Islet precursor cell (in vitro differentiated cells): ENCODE measurements around the gene XPO6.

Source experiments
- DNase-seq: peaks from one replicate; pipeline ENCODE4 v3.0.0-alpha.2; 2018

The XPO6 gene

DNA sequence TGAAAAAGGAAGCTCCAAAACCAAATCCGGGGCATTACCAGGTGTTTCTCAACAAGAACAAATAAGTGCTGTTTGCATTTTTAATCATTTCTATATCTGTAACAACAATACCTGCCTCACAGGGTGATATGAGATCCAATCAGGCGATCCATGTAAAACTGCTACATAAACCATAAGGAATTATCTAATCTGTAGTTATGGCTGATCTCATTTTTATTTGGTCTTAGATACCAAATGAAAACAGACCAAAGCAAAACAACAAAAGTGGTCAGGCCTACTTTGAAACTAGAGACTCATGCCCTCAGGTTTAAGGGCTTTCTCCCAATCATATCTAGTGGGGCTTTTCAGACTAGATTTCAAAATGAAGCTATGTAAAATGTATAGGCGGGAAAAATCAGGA lies 28.3 kb downstream of the XPO6 start:
- no peak for DNase-seq

DNA sequence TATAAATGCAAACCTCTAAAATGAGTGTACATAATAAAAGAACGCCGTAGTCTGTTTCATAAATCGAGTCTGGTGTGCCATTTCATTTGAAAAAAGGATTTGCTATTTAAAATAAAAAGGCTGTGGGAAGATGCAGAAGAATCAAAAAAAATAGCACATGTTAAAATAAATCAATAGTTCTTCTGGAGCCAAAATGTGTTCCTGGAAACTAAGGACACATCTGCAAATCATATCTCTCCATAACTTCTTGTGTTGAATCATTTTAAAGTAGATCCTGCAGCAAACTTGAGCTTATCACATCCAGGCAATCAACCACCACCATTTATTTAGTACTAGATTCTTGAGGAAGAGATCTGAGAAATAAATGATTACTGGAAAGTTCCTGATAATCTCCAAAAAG lies 29.0 kb downstream of the XPO6 start:
- no peak for DNase-seq

DNA sequence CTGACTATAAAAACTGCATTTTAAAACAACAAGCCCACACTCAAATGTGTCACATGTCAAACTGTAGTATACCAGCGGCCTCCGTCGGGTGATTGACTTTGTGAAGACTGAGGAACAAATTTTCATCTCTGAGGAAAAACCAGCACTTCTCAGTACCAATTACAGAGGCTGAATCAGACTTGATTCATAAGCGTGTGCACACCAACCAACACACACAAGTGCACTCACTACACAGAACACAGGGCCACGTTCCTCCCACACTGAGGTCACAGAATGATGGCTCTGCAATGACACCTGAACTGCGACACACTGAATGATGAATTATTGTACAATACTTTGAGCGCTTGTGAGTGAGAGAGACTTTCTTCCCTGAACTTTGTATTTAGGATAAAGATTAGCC lies 29.6 kb downstream of the XPO6 start:
- DNase-seq: no peak

DNA sequence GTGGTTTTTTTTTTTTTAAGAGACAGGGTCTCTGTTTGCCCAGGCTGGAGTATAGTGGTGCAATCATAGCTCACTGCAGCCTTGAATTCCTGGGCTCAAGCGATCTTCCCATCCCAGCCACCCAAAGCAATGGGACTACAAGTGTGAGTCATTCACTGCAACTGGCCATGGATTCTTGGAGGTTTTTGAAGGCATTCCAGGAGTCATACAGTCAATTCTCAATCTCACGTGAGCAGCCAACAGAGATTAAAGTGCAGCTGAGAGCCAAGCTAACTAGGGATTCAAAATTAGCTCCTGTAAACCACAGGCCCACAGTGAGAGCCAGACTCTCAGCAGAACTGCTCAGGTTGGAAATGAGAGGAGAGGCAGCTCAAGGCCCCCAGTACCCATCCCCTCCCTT lies 30.2 kb downstream of the XPO6 start:
- DNase-seq: peak; percentile 92

DNA sequence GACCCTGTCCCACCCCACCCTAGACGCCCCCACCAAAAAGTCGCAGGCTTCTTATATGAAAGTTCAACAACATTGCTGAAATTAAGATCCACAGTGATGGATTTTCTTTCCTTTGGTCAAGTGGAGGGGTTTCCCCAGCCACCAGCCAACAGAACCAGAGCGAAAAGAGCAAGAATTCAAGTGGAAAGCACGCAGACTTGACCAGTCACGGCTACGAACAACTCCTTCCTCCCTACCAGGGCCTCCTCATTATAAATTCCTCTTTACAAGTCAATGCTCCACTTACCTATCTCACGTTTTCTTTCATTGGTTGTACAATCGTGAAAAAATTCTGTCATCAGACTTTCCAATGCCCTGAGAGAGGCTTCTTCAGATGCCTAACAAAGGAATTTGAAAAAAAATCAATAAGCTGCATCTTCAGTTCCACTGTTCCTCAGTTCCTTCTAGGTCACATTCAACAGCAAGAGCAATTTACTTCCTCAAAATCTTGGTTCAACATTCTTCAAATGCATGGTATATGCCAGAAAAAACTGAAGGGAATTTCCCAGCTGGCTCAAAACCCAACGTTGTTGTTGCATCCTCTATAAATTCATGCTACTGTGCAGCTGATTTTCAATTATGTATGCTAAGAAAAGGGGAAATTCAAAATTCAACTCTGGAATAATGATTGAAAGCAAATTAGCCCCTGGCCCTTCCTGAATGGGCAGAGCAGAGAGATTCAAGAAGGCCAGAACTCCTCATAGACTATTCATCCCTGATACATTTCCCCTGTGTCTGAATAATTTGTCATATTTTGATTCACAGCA lies 30.9 kb downstream of the XPO6 start:
- DNase-seq: no peak

DNA sequence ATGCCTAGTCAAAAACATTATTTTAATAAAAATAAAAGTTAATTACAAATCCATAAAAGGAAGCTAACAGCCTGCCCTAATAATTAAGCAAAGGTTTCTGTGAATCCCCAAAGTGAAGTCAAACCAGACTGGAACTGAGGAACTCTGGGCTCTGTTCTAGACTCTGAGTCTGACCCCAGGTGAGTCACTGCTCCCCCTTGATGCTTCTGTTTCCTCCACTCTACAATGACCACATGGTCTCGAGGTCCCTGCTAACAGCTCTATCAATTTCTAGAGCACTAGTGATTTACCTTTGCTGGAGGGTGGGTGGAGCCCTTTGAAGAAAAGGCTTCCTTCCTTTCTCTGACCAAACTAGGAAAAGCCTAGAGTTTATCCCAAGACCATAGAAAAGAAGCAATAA lies 32.4 kb downstream of the XPO6 start:
- DNase-seq: no peak

DNA sequence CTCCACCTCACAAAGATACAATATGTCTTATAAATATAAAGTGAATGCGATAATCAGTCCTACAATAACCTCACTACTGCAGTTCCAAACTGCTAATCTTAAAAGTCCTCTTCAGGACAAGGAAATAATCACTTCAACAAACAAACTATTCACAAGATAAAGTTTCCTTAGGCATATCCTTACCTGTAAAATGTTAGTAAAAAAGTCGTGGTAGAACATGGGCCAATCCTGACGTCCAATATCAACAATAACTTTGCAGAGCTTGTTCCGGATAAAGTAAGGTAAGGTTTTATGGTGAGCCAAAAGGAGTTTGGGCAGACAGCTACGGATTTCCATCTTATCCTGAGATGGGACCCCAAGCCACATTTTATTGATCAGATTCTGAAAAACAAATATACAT lies 36.0 kb downstream of the XPO6 start:
- no peak for DNase-seq

DNA sequence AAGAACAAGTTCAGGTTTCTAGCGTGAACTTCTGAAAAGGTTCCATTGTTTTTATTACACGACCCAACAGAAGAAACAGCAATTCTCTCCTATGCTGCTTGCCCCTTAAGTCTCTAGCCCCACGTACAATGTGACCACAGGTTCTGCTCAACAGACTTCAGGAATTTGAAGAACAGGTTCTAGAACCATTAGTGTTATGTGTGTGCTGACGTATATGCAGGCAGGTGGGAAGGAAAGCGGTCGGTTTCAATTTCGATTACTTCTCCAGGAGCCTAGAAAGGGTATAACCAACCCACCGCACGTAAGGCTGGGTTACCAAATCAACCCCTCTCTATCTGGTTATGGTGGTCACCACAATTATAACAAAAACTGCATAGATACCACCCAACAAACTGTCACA lies 39.4 kb downstream of the XPO6 start:
- no peak for DNase-seq

DNA sequence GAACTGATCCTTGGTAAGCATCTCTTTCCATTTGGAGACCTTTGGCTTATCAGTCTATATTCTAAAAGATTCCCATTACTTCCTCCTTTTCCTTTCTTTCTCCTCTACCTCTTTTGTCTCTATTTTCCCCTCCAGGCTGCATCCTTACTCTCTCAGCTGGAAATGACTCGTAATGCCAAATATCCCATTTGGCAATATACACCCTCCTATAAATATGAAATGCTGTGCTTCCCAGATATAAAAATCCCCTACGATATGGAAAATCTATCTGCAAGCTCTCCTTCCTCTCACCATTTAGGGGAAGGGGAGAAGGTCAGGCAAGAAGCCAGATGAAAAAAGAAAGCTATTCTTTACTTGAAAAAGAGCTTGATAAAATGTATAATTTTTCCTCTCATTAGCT lies 39.9 kb downstream of the XPO6 start:
- no peak for DNase-seq

DNA sequence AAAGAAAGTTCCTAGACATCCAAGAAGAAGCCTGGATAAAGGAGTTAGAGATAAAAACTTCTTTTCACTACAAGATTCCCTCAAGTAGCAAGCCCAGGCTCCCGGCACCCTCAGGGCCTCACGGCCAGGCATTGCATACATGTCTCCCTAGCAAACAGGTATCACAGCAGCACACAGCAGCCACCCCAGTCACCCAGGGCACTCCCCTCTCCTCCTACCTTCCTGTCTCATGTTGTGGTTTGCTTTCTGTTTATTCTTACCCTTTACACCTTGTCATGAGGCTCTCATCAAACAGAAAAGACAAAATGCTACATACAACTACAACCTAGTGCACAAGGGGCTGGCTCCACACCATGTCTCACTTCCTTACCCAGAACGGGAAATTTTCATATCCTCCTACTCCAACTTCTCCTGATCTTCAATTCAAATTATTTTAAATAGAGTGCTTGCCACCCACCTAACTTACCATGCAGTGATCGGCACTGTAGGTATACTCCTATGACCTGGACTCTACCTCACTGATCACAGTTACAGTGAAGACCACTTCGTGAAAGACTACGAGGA lies 42.7 kb downstream of the XPO6 start:
- DNase-seq: no peak

DNA sequence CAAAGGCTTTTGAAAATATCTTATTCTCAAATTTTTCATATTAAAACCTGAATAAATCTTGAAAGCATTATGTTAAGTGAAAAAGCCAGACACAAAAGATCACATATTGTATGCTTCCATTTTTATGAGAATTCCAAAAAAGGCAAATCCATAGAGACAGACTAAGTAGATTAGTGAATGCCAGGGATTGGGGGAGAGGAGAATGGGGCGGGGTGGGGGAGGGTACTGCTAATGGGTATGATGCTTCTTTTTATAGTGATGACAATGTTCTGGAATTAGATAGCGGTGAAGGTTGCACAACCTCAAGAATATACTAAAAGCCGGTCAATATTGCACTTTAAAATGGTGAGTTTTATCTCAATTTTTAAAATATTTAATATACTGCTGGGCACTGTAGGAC lies 44.0 kb downstream of the XPO6 start:
- DNase-seq: no peak

DNA sequence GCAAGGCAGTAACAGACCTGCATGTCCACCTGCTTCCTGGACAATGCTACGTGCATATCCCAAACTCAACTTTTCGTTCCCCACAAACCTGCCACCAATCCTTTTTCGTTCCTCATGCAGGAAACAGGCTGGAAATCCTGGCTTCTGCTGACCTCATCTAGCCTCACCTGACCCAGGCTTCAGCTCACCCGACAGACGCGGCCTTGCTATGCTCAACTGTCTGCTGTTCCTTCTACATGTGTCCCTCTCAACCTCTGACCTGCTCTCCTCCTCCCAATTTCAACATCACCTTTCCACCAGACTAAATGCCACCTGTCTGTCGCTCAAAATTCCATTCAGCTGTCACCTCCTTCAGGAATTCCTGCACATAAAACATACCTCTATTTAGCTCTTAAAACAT lies 44.5 kb downstream of the XPO6 start:
- DNase-seq: peak; percentile 81

DNA sequence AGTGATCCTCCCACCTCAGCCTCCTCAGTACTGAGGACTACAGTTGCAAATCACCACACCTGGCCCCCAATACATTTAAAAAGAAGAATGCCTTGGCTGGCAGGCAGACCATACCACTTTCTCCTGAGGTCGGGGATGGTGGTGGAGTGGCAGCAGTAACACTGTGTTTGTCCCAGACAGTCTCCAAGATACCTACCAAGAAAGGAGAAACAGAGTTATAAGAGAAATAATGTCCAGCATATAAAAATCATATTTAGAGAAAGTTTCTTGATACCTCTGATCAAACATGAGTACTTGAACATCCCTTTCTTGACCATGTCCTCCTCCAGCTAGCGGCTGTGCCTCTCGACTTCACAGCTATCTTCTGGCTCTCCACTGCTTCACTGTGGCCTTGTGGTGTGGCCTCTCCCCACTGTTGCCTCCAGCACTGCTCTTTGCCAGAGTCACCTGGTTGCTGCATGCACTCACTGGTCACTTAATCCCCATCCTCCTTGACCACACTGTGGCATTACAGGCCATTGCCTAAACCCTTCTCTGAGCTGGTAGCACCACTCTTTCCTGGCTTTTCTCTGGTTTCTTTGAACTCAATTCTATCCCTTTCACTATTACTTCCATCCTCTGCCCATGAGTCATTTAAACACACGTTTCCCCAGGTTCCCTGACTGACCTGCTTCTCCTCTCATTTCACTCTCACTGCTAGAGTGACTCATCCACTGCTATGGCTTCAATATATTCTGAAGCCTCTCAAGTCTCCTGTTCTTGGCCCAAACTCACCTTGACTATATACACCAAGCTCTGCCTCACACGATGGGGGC lies 45.2 kb downstream of the XPO6 start:
- peak; percentile 79 for DNase-seq

DNA sequence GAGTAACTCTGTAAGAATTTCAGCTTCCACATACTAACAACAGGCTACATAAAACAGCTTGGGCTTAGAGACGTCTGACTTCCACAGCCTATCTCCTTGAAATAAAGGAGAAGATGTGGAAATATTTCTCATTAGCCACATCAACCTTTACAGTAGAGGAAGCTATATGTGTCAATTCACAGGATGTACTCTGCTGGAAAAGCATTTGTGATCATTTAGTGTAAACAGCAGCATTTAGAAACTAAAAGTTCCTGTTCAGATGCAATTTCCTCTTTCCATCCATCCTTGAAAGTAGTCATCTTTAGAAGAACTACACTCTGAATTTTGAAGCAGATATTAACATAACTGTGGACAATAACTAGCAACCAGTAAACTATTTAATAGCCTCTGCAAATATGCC lies 46.2 kb downstream of the XPO6 start:
- no peak for DNase-seq

DNA sequence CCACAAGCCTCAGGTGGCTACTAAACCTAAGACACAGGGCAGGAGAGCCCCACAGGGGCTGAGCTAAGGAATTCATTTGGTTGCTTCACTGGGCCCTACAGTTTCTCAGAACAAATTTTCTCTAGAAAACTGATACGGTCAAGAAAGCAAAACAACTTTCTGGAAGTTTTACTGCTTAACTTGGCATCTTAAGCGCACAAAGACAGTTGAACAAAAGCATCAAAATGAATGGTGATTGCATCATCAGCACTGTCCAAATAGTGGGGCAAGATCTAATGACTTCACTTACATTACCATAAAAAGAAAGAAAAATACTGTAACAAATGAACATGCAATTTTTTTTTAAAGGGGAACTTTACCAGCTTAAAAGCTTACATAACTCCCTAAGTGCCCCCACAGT lies 47.6 kb downstream of the XPO6 start:
- no peak for DNase-seq

DNA sequence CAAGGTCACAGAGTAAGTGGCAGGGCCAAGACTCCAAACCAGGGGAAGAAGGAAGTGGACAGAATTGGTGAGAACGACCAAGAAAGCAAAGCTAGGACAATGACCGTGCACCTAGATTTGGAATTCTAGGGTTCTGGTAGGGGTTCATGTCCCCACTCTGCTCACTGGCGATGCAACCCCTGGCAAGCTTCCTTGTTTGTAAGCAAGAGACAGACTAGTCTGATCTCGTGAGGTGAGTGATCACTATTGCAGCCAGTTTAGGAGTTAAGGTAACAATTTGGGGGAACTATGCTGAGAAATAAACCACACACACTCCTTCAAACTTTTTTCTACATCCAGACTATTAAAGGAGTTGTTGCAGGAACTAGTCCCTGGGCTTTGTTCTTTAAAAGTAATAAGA lies 48.1 kb downstream of the XPO6 start:
- DNase-seq: no peak

DNA sequence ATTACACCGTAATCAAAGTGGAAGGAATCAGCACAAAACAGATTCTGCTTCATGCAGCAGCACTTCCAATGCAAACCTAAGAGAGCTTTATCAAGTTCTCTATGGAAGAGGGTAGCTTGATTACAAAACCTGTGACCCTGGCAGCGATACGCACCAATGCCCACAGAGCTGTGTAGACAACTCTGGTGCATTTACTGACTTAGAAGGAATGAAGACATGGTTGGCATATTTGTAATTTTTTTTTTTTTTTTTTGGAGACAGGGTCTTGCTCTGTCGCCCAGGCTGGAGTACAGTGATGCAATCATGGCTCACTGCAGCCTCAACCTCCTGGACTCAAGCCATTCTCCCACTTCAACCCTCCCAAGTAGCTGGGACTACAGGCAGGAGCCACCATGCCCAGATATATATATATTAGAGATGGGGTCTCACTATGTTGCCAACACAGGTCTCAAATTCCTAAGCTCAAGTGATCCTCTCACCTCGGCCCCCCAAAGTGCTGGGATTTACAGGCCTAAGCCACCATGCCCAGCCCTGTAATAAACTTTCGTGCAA lies 49.4 kb downstream of the XPO6 start:
- DNase-seq: no peak

DNA sequence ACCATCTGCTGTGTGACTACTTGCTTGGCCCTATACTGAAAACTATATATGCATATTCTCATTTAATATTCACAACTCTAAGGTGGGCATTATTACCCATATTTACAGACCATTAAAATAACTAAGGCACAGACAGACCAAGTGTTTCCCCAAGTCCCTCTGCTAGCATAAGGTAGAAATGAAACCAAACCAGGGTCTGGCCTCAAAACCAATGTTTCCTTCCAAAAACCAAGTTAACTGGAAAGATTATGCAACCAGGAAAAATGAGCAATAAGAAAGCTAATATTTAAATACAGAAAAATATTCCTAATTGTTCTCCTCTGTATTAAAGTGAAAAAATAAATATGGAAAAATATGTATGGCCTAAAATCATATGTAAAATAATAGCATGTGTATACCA lies 50.1 kb downstream of the XPO6 start:
- DNase-seq: no peak

DNA sequence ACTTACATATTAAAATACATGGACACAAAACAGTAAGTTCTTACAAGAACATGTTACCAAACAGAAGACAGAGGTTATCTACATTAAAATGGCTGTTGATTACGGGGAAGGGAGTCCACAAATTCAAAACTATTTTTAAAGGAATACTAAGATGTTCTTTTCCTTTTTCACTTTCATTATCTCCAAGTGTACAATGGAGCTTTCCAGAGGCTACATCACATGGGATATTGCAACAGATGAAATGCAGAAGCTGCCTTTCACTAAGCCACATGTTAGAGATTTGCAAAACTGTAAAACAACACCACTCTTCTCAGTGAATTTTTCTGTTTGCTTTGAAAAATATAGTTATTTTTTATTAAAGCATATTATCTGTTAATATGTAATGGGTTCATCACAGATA lies 53.6 kb downstream of the XPO6 start:
- DNase-seq: no peak

DNA sequence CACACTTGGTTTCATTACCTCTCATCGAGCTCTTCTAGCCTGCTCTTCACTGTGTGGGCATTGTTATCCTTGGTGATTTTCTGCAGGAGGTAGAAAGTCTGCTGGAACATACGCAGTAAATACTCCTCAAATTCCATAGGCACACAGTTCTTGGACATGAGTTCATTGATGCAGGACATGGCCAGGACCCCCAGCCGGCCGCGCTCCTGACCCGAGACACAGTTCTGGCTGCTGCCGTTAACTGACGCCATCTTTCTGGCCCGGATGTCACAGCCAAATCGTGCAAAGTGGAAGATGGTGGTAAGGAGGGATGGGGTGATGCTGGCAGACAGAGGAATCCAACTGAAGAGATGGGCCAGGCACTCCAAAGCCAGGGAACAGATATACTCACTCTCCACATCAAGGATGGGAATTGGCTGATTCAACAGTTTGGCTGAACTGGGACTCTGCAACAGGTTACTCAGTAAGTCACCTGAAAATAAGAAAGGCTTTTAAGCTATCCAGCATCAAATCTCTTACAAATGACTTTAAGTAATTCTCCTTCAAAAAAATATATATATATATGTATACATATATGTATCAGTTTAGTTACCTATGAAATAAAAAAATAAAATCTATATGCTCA lies 55.6 kb downstream of the XPO6 start:
- DNase-seq: no peak

DNA sequence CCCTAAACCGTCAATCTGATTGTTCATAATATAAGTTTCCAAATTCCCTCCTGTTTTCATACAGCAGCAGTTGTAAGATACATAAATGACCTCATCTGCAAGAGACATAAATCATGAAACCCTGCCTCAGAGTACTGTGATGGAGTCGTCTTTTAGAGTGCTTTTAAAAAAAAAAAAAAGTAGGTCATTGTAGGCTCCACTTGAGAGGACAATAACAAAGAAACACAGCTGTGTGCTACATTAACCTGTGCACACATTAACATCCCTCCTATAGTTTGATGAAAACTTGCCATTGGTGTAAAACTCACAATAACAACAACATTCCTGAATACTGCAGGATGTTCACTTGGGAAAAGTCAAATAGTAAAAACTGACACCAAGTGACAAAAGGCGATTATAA lies 56.5 kb downstream of the XPO6 start:
- no peak for DNase-seq

DNA sequence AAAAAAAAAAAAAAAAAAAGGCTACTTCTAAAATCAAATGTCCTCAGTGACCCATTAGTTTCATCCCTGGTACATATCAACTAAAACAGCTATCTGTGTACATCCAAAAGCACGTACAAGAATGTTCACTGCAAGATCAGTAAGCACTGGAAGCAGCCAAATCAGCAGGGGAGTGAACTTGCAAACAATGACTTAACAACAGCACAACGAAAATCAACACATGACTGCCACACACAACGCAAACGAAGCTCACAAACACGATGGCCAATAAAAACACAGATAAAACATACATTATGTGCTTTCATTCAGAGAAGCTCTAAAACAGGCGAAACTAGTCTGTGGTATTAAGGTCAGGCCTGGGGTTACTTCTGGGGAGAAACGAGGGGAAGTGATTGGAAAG lies 60.6 kb downstream of the XPO6 start:
- DNase-seq: no peak
